Amygdala (tissue), 56 donors: ENCODE measurements around the gene HSPB9.
"Not testable (repeated sequence)": the region's sequence is repeated elsewhere in the genome, so short reads cannot be mapped to it uniquely, and the experiment has no call there.

ENCODE experiments used
- DNase-seq, 56 donors: peaks; one replicate each; lab custom pipeline; 2025; lab: John Stamatoyannopoulos, UW

The HSPB9 gene

DNA sequence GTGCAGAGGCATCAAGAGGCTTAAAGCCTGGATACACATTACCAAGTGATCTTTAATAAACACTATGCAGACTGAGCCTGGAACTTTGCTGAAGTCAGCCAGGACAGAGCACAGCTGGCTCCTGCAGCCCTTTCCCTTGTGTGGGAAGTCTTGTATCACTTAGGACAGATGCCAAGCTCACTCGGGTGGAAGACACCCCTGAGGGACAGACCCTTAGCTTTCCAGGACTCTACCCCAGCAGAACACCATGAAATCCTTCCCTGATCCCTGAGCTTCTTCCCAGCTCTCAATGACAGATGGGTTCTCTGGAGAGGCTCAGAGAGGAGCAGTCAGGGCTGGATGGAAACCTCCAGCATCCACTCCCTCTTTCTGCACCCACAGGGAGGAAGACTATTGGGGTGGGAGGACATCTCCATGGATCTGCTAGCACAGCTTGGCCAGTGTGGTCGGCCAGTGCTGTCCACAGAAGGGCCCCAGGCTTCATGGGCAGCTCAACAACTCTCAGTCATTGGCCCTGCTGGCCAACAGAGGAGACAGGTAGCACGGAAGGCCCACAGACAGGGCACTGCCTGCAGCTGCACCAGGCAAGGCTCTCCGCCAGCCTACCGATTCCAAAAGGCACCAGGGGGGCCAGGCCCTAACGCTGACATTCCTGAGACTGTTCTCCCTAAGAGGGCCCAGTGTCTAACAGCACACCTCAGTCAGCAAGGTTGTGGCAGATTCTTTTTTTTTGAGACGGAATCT, 16.3 kb downstream of the HSPB9 start:
- DNase-seq = no peak

DNA sequence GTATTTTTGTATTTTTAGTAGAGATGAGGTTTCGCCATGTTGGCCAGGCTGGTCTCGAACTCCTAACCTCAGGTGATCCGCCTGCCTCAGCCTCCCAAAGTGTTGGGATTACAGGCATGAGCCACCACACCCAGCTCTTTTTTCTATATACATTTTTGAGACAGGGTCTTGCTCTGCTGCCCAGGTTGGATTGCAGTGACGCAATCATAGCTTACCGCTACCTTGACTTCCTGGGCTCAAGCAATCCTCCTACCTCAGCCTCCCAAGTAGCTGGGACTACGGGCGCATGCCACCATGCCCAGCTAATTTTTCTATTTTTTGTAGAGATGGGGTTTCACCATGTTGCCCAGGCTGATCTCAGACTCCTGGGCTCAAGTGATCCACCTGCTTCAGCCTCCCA, 18.1 kb downstream of the HSPB9 start:
- DNase-seq = not testable (repeated sequence)

DNA sequence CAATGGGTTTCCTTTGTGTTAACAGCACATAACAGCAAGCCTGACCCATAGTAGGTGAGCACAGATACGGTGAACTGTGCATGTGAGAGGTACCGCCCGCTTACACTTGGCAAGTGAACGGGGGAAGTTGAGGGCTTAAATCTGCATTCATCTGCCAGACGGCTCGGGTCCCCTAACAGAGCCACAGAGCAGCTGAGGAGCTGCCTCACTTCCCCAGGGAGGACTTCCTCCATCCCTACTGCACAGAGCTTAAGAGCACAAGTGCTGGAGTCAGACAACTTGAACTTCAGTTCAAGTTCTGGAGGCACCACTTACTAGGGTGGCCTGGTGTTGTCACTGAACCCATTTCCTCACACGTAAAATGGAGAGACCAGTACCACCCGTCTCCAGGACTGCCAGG, 18.8 kb downstream of the HSPB9 start:
- DNase-seq = no peak

DNA sequence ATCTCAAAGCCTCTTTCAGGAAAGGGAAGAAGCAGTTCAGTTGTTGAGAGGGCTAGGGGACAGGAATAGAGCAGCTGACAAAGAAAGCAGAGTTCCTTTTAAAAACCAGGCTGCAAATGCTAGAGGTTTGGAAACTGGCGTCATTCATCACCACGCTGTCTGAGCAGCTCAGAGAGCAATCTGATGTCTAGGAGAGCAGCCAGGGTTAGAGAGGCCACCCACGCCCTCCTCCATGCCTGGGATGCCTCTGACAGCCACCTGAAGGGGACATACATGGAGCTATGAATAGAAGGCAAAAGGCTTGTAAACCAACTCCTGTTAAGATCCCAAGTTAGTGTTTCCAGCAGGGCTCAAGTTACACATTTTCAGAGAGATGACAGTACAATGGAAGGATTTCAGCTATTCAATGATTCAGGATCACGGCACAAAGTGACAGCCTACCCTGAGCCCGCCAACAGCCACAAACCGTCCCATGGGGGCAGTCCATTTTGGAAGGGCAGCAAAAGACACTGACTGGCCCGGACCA, 19.8 kb downstream of the HSPB9 start:
- DNase-seq = peak in 7 of 56 donors; percentile 6 to 46 (median 14)

DNA sequence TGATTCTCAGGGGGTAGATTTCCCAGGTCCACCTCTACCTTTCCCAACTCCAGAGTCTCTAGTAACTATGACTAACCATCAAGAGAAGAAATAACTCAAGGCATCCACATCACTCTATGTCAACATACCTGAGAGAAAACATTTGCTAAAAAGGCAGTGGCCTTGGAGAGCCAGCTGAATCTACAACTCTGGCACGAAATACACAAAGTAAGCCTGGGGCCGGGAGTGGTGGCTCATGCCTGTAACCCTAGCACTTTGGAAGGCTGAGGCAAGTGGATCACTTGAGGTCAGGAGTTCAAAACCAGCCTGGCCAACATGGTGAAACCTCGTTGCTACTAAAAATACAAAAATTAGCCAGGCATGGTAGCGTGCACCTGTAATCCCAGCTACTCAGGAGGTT, 20.5 kb downstream of the HSPB9 start:
- DNase-seq = not testable (repeated sequence)

DNA sequence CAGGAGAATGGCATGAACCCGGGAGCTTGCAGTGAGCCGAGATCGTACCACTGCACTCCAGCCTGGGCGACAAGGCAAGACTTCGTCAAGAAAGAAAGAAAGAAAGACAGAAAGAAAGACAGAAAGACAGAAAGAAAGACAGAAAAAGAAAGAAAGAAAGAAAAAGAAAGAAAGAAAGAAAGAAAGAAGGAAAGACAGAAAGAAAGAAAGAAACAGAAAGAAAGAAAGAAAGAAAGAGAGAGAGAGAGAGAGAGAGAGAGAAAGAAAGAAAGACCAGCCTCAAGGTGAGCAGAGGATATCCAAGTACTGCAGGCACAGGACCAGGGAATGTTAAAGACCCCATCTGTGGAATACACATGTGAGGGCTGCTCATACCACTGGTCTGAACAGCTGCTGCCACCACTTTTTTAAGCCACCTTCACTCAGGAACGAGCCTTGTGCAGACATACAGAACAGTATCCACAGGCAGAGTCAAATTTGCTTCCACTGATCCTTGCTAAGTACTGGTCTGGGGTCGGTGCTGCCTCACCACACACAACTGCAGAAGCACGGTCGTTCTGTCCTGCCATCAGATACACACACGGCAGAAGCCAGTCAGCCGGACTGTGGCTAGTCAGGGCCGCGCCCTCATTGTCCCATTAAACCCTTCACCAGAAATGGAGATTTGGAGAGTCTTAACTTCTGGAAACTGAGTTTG, 24.5 kb downstream of the HSPB9 start:
- no peak for DNase-seq

DNA sequence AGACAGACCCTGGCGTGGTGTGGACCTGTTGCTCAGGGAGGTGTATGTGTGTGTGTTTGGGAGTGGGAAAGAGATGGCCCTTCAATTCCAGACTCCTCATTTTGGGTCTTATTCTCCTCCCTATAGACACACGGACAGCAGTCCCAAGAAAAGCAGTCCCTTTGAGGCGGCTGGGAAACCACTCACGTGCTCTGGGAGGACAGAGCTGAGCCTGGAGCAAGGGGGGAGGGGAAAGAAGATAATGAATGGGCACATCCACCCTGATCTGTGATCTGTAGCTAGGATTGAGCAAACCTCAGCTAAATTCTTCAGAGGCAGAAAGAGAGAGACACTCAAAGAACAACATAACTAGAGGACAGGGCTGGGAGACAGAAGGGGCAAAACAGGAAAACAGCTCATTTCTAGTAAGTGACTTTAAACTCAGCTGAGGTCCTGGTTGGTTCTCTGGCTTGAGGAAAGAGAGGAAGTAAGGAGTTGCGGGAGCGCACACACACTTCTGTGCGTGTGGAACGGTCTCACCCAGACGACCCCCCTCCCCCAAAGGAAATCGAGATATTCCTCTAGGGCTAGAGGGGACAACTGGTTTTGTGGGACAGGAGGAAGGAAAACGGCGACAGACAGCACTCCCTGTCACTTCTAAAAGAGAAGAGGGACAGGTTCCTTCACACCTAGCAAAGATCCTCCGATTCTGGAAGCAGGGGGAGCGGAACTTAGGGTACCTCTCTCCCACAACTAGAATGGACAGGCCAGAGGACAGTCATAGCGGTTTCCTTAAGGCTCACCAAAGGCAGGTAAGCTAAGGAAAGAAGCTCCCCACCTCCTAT, 31.5 kb downstream of the HSPB9 start:
- DNase-seq = no peak

DNA sequence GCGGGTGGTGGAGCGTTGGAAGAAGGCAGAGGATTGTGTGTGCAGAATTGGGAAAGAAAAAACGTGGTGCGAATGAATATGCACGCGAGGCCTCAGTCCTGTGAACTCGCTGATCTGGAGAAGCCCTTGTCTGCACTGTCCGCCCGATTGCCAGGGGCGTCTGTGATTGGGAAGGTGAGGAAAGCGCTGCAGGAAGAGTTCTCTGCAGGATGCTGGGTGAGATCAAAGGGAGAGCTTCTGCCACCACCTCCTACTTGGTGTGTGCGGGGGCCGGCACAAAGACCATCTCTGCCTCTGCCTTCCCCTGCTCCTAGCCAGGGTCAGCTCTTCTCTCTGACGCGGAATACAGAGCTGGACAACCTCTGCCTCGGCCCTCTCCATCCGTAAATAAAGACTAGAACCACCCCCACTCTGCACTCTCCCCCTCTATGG, 33.0 kb downstream of the HSPB9 start:
- DNase-seq = no peak

DNA sequence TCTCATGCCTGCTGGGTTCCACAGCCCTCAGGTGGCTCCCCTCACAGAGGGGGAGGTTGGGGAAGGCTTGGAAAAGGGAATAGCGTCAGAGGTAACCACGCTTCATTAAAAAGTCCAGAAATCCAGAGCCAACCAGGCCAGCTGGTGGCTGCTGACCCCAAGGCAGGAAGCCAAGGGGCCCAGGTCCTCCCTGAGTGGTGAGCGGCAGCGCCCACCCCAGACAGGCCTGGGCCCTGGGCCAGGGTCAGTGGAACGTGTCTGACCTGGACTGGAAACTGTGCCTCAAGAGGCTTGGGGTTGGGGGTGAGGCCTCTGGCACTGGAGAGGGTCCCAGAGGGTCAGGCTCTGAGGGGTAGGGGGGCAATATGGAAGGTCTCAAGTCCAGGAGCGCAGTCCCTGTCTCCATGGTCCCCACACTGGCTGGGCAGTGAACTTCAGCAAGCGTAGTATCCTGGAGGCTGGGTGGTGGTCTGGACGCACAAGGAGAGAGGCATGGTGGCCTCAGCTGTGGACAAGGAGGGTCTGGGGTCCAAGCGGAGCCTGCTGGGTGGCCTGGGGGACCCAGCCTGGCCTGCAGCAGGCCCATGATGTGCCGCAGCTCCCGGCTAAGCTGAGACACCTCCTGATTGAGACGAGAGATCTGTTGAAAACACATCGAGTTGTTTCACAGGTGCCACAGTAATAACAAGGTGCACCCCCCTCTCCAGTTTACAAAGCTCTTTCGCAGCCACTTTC, 37.4 kb downstream of the HSPB9 start:
- DNase-seq = no peak

DNA sequence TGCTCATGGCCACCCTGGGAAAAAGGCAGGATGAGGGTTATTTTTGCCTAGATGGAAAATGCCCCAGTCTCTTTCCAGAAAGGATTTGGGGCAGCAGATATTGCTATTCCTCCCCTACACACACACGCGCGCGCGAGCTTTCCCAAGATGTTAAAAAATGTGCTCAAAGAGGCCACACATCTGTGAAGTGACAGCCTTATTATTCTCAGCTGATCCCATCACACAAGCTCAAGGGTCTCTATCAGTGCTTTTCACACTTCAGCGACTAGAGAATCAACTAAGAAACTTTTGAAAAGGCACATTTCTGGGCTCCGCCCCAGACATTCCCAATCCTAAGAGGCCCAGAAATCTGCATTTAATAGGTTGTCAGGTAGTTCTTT, 37.9 kb downstream of the HSPB9 start:
- no peak for DNase-seq

DNA sequence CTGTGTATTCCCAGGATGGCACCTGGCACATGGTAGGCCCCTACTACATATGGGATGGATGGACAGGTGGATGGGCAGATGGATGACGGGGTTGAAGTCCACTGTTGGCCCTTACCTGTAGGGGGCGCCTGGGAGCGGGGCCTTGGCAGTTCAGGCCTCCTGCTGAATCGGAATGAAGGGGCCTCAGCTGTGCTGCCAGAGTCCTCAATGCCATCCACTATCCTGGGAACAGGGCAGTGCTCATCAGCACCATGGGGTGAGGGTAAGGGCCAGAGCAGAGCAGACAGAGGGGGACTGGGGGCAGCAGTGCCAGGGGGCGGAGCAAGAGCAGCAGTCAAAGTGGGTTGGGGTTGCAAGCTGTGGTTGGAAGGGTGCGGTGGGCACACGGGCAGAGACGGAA, 40.5 kb downstream of the HSPB9 start:
- no peak for DNase-seq

DNA sequence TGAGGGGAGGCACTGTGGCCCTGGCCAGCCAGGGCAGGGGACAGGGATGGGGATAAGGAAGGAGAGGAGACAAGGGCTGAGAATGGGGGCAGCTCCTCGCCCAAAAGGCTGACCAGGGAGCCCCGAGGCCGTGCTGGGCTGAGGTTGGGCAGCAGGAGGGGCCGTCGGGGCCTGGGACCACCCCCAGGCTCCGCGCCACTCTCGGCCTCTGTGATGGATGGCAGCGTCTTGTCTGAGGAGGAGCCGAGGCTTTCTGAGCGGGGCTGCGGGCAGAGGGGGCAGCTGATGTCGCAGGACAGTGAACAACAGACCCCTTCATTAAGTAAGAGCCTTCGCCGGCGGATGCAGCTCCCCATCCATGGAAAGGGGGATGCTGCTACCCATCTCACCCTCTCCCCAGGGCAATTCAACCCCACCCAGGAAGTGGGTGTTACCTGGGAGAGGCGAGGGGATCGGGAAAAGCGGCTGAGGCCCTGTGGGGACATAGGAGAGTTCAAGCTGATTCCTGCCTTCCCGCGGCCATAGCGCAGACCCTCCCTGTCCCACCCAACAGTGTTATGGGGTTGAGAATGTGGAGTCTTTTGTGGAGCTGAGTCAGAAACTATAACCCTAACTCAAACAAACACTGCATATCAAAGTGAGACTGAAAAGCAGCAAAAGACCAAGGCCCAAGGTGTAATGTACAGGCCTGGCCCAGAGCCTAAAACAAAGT, 41.2 kb downstream of the HSPB9 start:
- DNase-seq = no peak

DNA sequence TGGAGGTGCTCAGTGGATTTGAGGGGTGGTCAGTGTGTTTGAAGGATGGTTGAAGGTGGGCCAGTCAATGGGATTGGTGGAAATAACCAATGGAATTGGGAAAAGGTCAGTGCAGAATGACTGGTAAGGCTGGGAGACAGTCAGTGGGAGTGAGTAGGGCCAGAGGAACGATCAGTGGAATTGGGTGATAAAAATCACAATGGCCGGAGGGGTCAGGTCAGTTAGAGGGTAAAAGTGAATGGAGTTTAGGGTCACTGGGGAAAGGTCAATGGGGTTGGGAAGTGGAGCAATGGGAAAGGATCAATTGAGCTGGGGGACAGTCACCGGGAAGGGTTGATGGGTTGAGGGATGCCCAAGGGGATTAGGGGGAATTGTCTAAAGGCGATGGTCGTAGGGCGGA, 43.1 kb downstream of the HSPB9 start:
- DNase-seq = no peak

DNA sequence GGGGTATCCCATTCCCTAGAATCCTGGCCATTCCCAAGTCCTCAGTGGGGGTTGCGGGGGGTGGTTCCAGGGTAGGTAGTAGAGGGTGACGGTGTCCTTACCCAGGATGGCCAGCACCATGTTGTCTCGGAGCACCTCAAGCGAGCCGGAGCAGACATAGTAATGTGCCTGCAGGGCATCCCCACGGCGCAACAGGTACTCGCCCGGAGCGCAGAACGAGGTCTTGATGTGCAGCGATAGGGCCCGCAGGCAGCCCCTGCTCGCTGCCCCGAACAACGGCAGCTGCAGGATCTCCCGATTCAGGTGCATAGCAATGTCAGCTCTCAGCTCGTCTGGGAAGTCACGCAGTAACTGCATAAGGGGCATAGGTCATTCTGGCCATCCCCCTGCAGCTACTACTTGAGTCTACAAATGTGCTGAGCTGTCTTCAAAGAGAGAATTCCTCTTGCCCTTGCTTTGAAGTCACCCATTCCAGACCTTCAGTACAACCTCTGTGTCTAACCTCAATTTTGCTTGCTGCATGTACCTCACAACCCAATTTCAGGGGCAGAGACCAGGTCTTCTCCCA, 43.7 kb downstream of the HSPB9 start:
- DNase-seq = no peak

DNA sequence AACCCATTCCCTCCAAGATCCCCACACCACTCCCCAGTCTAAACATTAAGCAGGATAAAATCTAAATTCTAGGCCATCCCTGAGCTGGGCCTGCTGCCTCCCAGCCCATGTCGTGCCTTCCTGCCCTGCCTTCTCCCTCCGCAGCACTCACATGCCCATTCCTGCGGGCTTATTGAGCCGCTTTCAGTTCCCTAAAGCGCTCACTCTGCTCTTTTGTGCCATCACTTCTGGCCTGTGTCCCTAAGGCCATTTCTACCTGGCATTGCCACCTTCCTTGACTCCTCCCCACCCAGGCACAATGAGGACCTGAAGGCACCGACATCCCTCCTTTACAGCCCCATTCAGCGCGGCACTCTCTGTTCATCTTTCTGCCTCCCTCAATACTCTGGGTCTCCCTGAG, 45.2 kb downstream of the HSPB9 start:
- no peak for DNase-seq

DNA sequence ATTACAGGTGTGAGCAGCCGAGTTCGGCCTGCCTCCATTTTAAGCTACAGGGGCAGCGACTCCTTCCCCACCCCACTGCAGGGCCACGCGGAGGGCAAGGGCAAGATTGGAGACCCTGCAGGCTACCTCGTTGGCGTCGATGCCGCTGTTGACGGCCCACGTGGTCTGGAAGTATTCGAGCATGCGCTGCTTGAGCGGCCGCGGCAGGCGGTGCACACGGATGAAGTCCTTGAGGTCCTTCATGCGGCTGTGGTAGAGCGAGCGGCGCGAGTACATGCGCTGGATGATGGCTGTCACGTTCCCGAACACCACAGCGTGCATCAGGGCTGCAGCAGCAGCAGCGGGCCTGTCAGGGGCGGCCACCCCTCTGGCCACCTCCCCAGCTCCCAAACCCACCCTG, 46.7 kb downstream of the HSPB9 start:
- DNase-seq = no peak

DNA sequence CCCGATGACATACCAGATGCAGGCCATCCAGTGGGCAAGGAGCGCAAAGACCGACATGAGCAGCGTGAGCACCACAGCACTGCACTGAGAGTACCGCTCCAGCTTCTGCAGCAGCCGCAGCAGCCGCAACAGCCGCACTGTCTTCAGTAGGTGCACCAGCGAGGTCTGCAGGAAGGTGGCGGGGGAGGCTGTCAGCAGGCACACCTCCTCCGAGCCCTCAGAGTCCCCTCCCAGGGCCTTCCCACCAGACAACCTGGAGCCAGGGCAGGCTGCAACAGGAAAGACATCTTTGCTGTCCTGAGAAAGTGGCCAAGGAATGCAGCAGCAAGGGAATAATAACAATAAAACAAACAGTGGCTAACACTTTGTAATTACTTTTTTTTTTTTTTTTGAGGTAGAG, 49.2 kb downstream of the HSPB9 start:
- no peak for DNase-seq
